Central memory CD8-positive, alpha-beta T cell (primary cell): ENCODE measurements around the gene TSR3.

Experiments
- ATAC-seq: fragments of 150-1000 bp; cut with Tn5 transposase; replicated peaks from 2 replicates; pipeline ENCODE4 v1.10.0; 2022; ENCODE audit warnings: mild to moderate bottlenecking, moderate FRiP score, moderate number of reproducible peaks; ENCODE audit not compliant: poor library complexity, severe bottlenecking; ENCODE audit errors: extremely low read depth
- DNase-seq, 2 donors: peaks; one replicate each; pipeline ENCODE4 v3.0.0; 2021; ENCODE audit warnings: low spot score in 2 of 2
- H3K27ac Mint-ChIP-seq: one replicate; pipeline ENCODE4 v1.8.0; 2022; ENCODE audit warnings: low read depth, mild to moderate bottlenecking, moderate library complexity, mixed read lengths
- H3K27me3 Mint-ChIP-seq: one replicate; pipeline ENCODE4 v1.8.0; 2022; ENCODE audit warnings: mixed read lengths
- H3K36me3 Mint-ChIP-seq: one replicate; pipeline ENCODE4 v1.8.0; 2022; ENCODE audit warnings: mild to moderate bottlenecking, moderate library complexity, mixed read lengths; ENCODE audit not compliant: insufficient read depth
- H3K4me1 Mint-ChIP-seq: one replicate; pipeline ENCODE4 v1.8.0; 2022; ENCODE audit warnings: mixed read lengths
- H3K4me3 Mint-ChIP-seq: one replicate; pipeline ENCODE4 v1.8.0; 2022; ENCODE audit warnings: mild to moderate bottlenecking, moderate library complexity, mixed read lengths
- H3K9me3 Mint-ChIP-seq: one replicate; pipeline ENCODE4 v1.8.0; 2022; ENCODE audit warnings: mixed read lengths

TSR3 gene

DNA sequence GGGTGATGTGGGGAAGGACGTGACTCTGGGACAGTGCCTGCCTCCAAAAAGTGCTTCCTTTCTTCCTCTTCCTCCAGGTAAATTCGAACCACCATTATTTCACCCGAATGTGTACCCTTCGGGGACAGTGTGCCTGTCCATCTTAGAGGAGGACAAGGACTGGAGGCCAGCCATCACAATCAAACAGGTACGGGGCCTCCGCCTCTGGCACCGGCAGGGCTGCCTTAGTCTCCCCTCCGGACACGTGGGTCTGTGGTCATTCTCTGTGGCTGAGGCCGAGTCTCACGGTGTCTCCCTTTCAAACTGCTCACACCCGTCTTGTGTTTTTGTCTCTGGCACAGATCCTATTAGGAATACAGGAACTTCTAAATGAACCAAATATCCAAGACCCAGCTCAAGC lies 31.6 kb downstream of the TSR3 start:
- Mint-ChIP-seq H3K4me1 (peaks cover 5% of the 10 kb centered on the region), H3K9me3 (no peaks in the 10 kb centered on the region), H3K27me3 (no peaks in the 10 kb centered on the region), H3K36me3 (peaks cover 71% of the 10 kb centered on the region), H3K27ac (no peak overlapping the region), H3K4me3 (no peak overlapping the region)
- DNase-seq (no peak), ATAC-seq (no peak)

- Mint-ChIP-seq H3K27me3 (no peaks in the 10 kb centered on the region), H3K27ac (no peak overlapping the region), H3K36me3 (peaks cover 75% of the 10 kb centered on the region), H3K9me3 (no peaks in the 10 kb centered on the region), H3K4me3 (no peak overlapping the region), H3K4me1 (peaks cover 5% of the 10 kb centered on the region)
- no peak for DNase-seq
- no peak for ATAC-seq
Observed at GRCh38 chr16:1319041-1319440, 32.6 kb downstream of the TSR3 start.

DNA sequence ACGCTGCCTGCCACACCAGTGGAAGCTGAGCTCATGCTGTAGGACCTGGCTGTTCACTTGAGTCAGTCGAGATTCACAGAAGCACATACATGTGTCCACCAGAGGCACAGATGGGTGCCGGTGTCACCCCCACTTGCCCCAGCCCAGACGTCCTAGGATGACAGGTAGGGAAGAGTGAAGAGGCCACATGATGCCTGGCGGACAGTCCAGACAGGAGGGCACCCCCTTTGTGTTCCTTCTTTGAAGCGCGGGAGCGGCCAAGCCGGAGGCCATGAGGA lies 33.5 kb downstream of the TSR3 start:
- Mint-ChIP-seq H3K27me3 (no peaks in the 10 kb centered on the region), H3K36me3 (peaks cover 76% of the 10 kb centered on the region), H3K27ac (peak overlapping the region; percentile 82), H3K4me1 (peaks cover 5% of the 10 kb centered on the region), H3K4me3 (no peak overlapping the region), H3K9me3 (no peaks in the 10 kb centered on the region)
- ATAC-seq = no peak
- DNase-seq = no peak

- ATAC-seq = no peak
- Mint-ChIP-seq H3K36me3 (peaks cover 71% of the 10 kb centered on the region), H3K4me1 (peaks cover 5% of the 10 kb centered on the region), H3K4me3 (peak overlapping the region; percentile 11), H3K27me3 (no peaks in the 10 kb centered on the region), H3K27ac (peak overlapping the region; percentile 82), H3K9me3 (no peaks in the 10 kb centered on the region)
- DNase-seq = no peak
Observed at GRCh38 chr16:1317479-1318267, 34.0 kb downstream of the TSR3 start.

DNA sequence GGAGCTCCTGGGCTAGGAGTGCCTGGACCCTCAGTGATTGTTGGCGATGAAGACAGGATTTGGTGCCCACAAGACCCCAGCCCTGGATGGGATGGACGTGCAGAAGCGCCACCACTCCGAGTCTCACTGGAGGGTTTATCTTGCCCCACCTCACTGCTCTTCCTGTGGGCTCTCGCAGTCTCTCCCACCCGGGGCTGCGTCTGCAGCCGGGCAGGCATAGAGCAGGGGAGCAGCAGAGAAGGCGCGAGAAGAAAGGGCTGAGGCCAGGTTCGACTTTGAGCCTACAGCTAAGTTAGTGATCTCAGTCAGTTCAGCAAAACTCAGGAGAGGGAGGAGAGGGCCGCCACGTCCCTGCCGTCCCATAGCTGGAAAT lies 35.7 kb downstream of the TSR3 start:
- peaks cover 62% of the 10 kb centered on the region for H3K36me3 Mint-ChIP-seq
- DNase-seq = no peak
- H3K4me3 Mint-ChIP-seq = no peak overlapping the region
- H3K4me1 Mint-ChIP-seq = peaks cover 12% of the 10 kb centered on the region
- no peak for ATAC-seq
- H3K27me3 Mint-ChIP-seq = no peaks in the 10 kb centered on the region
- no peaks in the 10 kb centered on the region for H3K9me3 Mint-ChIP-seq
- no peak overlapping the region for H3K27ac Mint-ChIP-seq

GRCh38 chr16:1315081-1316032 lies 36.3 kb downstream of the TSR3 start:
- DNase-seq (no peak), ATAC-seq (no peak)
- no peak overlapping the region for H3K27ac Mint-ChIP-seq
- no peaks in the 10 kb centered on the region for H3K27me3 Mint-ChIP-seq
- no peaks in the 10 kb centered on the region for H3K9me3 Mint-ChIP-seq
- no peak overlapping the region for H3K4me3 Mint-ChIP-seq
- H3K4me1 Mint-ChIP-seq = peaks cover 19% of the 10 kb centered on the region
- peaks cover 63% of the 10 kb centered on the region for H3K36me3 Mint-ChIP-seq

DNA sequence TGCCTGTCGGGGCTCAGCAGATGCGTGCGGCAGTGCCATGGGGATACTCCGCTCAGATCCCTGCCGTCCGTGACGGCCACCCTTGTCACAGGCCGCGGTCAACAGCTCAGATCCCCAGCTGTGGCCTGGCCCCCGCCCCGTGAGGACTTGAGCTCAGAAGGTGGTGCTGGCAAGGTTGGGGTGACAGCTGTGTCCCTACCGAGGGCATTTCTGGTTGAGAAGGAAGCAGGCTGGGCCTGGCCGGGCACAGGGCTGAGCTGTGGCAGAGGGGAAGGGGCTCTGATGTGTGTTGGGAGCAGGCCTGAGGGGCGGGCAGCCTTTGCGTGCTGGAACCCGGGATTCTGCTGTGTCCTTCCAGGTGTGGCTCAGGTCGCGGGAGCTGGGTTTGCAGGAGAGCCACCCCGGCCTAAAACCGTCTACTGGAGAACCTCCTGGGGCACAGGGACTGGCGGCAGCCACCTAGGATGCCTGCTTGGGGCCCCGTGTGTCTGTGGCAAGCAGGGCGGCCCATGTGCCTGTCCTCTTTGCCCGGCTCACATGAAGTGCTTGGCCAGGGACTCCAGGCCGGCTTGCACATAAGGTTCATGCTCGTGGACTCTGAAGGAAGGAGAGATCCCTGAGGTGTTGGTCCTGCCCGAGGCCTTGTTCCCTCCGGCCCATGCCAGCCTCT lies 37.1 kb downstream of the TSR3 start:
- H3K27me3 Mint-ChIP-seq = no peaks in the 10 kb centered on the region
- ATAC-seq (no peak), DNase-seq (no peak)
- H3K4me1 Mint-ChIP-seq = peaks cover 24% of the 10 kb centered on the region
- no peaks in the 10 kb centered on the region for H3K9me3 Mint-ChIP-seq
- H3K36me3 Mint-ChIP-seq = peaks cover 61% of the 10 kb centered on the region
- no peak overlapping the region for H3K27ac Mint-ChIP-seq
- no peak overlapping the region for H3K4me3 Mint-ChIP-seq

DNA sequence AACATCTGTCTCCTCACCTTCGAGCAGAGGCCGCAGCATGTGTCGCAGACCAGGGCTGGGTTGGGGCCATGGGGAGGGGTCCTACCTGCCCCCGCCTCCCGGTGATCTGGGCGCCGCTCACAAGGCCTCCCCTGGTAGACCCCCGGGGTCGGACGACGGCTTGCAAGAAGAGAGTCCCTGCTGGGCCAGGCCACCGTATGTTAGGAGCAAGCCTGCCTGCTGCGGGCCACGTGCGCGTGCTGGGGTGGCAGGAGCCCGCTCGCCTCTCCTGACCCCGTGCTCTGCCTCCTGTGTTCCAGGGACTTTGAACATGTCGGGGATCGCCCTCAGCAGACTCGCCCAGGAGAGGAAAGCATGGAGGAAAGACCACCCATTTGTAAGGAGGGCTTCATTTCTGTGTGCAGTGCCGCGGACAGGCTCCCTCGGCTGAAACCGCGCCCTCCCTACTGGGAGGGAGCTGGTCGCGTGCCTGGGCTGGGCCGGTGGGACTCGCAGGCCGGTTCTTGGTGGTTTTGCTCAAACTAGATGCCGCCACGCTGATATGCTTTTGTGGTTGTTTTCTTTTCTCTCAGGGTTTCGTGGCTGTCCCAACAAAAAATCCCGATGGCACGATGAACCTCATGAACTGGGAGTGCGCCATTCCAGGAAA lies 37.8 kb downstream of the TSR3 start:
- no peak for DNase-seq
- H3K4me1 Mint-ChIP-seq = peaks cover 24% of the 10 kb centered on the region
- no peaks in the 10 kb centered on the region for H3K9me3 Mint-ChIP-seq
- no peaks in the 10 kb centered on the region for H3K27me3 Mint-ChIP-seq
- peaks cover 61% of the 10 kb centered on the region for H3K36me3 Mint-ChIP-seq
- H3K27ac Mint-ChIP-seq = no peak overlapping the region
- no peak for ATAC-seq
- H3K4me3 Mint-ChIP-seq = no peak overlapping the region

DNA sequence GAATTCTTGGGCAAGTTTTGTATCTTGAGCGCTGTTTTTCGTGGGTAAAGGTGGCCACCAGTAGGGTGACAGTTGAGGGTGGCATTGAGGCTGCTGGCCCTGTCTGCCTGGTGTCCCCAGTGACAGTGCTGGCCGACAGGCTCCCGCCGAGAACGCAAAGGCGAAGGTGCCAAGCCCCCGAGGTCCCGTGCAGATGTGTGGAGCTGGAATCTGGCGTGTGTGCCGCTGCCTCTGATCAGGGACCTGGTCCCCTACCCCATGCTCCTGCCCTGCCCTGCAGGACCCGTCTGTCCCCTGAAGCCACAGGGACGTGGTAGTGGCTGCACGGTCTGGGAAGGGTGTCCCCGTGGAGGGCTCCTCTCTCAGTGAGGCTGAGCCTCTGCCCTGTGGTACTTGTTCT lies 38.8 kb downstream of the TSR3 start:
- peaks cover 18% of the 10 kb centered on the region for H3K4me1 Mint-ChIP-seq
- H3K27ac Mint-ChIP-seq = no peak overlapping the region
- peaks cover 56% of the 10 kb centered on the region for H3K36me3 Mint-ChIP-seq
- no peaks in the 10 kb centered on the region for H3K9me3 Mint-ChIP-seq
- ATAC-seq = no peak
- no peak for DNase-seq
- H3K4me3 Mint-ChIP-seq = peak overlapping the region; percentile 97
- H3K27me3 Mint-ChIP-seq = no peaks in the 10 kb centered on the region

GRCh38 chr16:1312467-1312816 lies 39.2 kb downstream of the TSR3 start:
- DNase-seq (no peak), ATAC-seq (no peak)
- H3K4me3 Mint-ChIP-seq = peak overlapping the region; percentile 97
- H3K36me3 Mint-ChIP-seq = peaks cover 56% of the 10 kb centered on the region
- H3K4me1 Mint-ChIP-seq = peaks cover 18% of the 10 kb centered on the region
- H3K9me3 Mint-ChIP-seq = no peaks in the 10 kb centered on the region
- no peak overlapping the region for H3K27ac Mint-ChIP-seq
- no peaks in the 10 kb centered on the region for H3K27me3 Mint-ChIP-seq

GRCh38 chr16:1311738-1312466 lies 39.8 kb downstream of the TSR3 start:
- H3K27me3 Mint-ChIP-seq = no peaks in the 10 kb centered on the region
- no peaks in the 10 kb centered on the region for H3K9me3 Mint-ChIP-seq
- ATAC-seq = no peak
- peaks cover 55% of the 10 kb centered on the region for H3K36me3 Mint-ChIP-seq
- H3K4me1 Mint-ChIP-seq = peaks cover 18% of the 10 kb centered on the region
- peak overlapping the region; percentile 97 for H3K4me3 Mint-ChIP-seq
- DNase-seq = no peak
- H3K27ac Mint-ChIP-seq = no peak overlapping the region

GRCh38 chr16:1311212-1311737 lies 40.4 kb downstream of the TSR3 start:
- peak overlapping the region; percentile 96 for H3K27ac Mint-ChIP-seq
- peak overlapping the region; percentile 97 for H3K4me3 Mint-ChIP-seq
- no peaks in the 10 kb centered on the region for H3K9me3 Mint-ChIP-seq
- DNase-seq (no peak), ATAC-seq (no peak)
- H3K4me1 Mint-ChIP-seq = peaks cover 18% of the 10 kb centered on the region
- H3K36me3 Mint-ChIP-seq = peaks cover 48% of the 10 kb centered on the region
- H3K27me3 Mint-ChIP-seq = no peaks in the 10 kb centered on the region
